Loucy (cell line): ENCODE measurements around the gene SERPINE3.

Experiments
- H2AFZ ChIP-seq: fragments of 200-600 bp; sonication (generic); 2 replicates; pipeline ENCODE4 v1.6.0; 2016; ENCODE audit warnings: antibody characterized with exemption, mild to moderate bottlenecking, low read length, moderate library complexity
- H3F3A ChIP-seq: fragments of 200-600 bp; 2 replicates; pipeline ENCODE4 v1.6.0; 2016; ENCODE audit warnings: antibody characterized with exemption, low read depth, mild to moderate bottlenecking
- H3K27me3 ChIP-seq: fragments of 200-600 bp; sonication (generic); 2 replicates; pipeline ENCODE4 v1.6.1; 2014; ENCODE audit warnings: low read length, mild to moderate bottlenecking; ENCODE audit not compliant: insufficient read depth, poor library complexity, severe bottlenecking
- H3K36me3 ChIP-seq: fragments of 200-600 bp; sonication (generic); 2 replicates; pipeline ENCODE4 v1.6.1; 2016; ENCODE audit warnings: low read length; ENCODE audit not compliant: insufficient read depth
- H3K4me1 ChIP-seq: fragments of 200-600 bp; sonication (generic); 2 replicates; pipeline ENCODE4 v1.5.1; 2014; ENCODE audit warnings: low read length, mild to moderate bottlenecking; ENCODE audit not compliant: insufficient read depth, poor library complexity, severe bottlenecking
- H3K4me2 ChIP-seq: fragments of 200-600 bp; sonication (generic); 2 replicates; pipeline ENCODE4 v1.6.0; 2014; ENCODE audit warnings: antibody characterized with exemption, low read length, low read depth, mild to moderate bottlenecking; ENCODE audit not compliant: poor library complexity, severe bottlenecking
- H3K4me3 ChIP-seq: fragments of 200-600 bp; sonication (generic); 2 replicates; pipeline ENCODE4 v1.5.1; 2014; ENCODE audit warnings: low read length, mild to moderate bottlenecking, mixed read lengths; ENCODE audit not compliant: poor library complexity, severe bottlenecking
- H3K79me2 ChIP-seq: fragments of 200-600 bp; sonication (generic); 2 replicates; pipeline ENCODE4 v1.6.1; 2014; ENCODE audit warnings: low read length; ENCODE audit not compliant: insufficient read depth
- H3K9ac ChIP-seq: fragments of 200-600 bp; sonication (generic); 2 replicates; pipeline ENCODE4 v1.6.0; 2014; ENCODE audit warnings: mild to moderate bottlenecking, low read depth, low read length, moderate library complexity; ENCODE audit not compliant: poor library complexity, severe bottlenecking
- H3K9me2 ChIP-seq: fragments of 200-600 bp; sonication (generic); replicated peaks from 2 replicates; pipeline ENCODE4 v1.6.1; 2016; ENCODE audit warnings: low read depth, low read length, mixed read lengths
- H3K9me3 ChIP-seq: fragments of 200-600 bp; sonication (generic); 2 replicates; pipeline ENCODE4 v1.6.1; 2014; ENCODE audit warnings: mild to moderate bottlenecking, antibody characterized with exemption, low read length, low read depth; ENCODE audit not compliant: insufficient read depth
- H4K20me1 ChIP-seq: fragments of 200-600 bp; sonication (generic); 2 replicates; pipeline ENCODE4 v1.6.0; 2014; ENCODE audit warnings: antibody characterized with exemption, low read length, mild to moderate bottlenecking; ENCODE audit not compliant: insufficient read depth, poor library complexity, severe bottlenecking
- CTCF ChIP-seq: fragments of 200-600 bp; sonication (generic); conservative IDR thresholded peaks from 2 replicates; pipeline ENCODE4 v1.5.1; 2014; ENCODE audit warnings: mild to moderate bottlenecking, antibody characterized with exemption, low read length
- EZH2phosphoT487 ChIP-seq: fragments of 200-600 bp; IDR thresholded peaks from 2 replicates; pipeline ENCODE4 v1.6.1; 2018; ENCODE audit warnings: antibody characterized with exemption, mild to moderate bottlenecking, moderate library complexity, borderline replicate concordance

The SERPINE3 gene

DNA sequence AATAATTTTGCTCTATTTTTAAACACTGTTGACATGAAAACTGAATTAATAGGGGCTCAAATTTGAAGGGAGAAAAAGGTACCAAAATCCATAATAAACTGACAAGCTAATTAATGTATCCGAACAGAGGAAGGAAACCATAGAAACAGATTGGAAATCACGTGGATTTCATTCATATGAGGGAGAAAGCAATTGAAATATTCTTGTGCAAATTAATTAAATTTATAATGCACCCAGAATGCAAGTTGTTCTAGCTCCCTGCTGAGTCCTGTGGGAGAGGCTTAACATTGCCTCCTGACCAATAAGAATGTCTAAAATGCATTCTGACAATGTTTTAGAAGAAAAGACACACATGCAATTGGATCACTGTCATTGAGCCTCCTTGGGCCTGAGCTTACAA is 17.7 kb upstream of the SERPINE3 start:
- H3K79me2 ChIP-seq = no peaks in the 10 kb centered on the region
- H4K20me1 ChIP-seq = no peaks in the 10 kb centered on the region
- H3K9me2 ChIP-seq = no peaks in the 10 kb centered on the region
- TF ChIP-seq CTCF = no peak
- no peak for TF ChIP-seq EZH2phosphoT487
- no peak overlapping the region for H3K4me2 ChIP-seq
- no peaks in the 10 kb centered on the region for H3K36me3 ChIP-seq
- H3K9me3 ChIP-seq = no peaks in the 10 kb centered on the region
- no peaks in the 10 kb centered on the region for H3K27me3 ChIP-seq
- no peaks in the 10 kb centered on the region for H3F3A ChIP-seq
- no peaks in the 10 kb centered on the region for H3K4me1 ChIP-seq
- H3K9ac ChIP-seq = no peak overlapping the region
- no peak overlapping the region for H2AFZ ChIP-seq
- no peak overlapping the region for H3K4me3 ChIP-seq

GRCh38 chr13:51322826-51323225 is 16.7 kb upstream of the SERPINE3 start:
- H3K4me1 ChIP-seq = no peaks in the 10 kb centered on the region
- no peaks in the 10 kb centered on the region for H3K79me2 ChIP-seq
- no peaks in the 10 kb centered on the region for H3K27me3 ChIP-seq
- H3K4me2 ChIP-seq = no peak overlapping the region
- no peaks in the 10 kb centered on the region for H4K20me1 ChIP-seq
- no peak overlapping the region for H2AFZ ChIP-seq
- H3K9me2 ChIP-seq = no peaks in the 10 kb centered on the region
- H3K36me3 ChIP-seq = no peaks in the 10 kb centered on the region
- no peaks in the 10 kb centered on the region for H3F3A ChIP-seq
- TF ChIP-seq EZH2phosphoT487 (no peak), CTCF (no peak)
- H3K4me3 ChIP-seq = no peak overlapping the region
- H3K9me3 ChIP-seq = no peaks in the 10 kb centered on the region
- H3K9ac ChIP-seq = no peak overlapping the region

DNA sequence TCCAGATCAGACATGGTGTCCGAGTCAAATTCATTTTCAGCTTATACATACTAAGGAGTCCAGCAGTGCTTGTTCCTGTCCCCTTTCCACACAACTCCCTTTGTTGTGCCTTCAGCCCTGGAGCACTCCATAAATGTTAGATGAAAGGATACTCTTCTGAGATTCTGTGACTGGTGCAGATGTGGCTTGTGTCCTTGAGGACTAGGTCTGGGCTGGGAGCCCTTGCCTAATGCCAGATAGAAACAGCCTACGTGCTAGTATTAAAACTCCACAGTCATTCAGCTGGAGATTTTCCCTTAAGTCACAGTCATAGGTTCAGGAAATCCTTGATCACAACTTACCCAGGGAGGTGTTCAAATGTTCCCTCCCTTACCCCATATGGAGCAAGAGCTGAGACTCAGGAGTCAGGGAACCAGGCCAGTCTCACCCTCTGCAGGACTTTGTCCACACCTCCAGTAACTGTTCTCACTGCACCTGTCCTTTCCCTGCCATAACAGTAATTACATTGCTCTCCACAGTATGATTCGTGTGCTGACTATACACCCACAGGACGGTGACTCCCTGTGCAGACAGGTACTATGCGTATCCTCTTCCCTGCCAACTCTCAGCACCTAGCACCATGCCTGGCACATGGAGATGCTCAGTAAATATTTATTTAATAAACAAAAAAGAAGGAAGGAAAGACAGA is 15.5 kb upstream of the SERPINE3 start:
- no peaks in the 10 kb centered on the region for H4K20me1 ChIP-seq
- no peaks in the 10 kb centered on the region for H3K9me3 ChIP-seq
- no peaks in the 10 kb centered on the region for H3F3A ChIP-seq
- H3K9ac ChIP-seq = no peak overlapping the region
- H3K4me3 ChIP-seq = no peak overlapping the region
- no peaks in the 10 kb centered on the region for H3K4me1 ChIP-seq
- H3K36me3 ChIP-seq = no peaks in the 10 kb centered on the region
- no peak overlapping the region for H3K4me2 ChIP-seq
- H3K9me2 ChIP-seq = no peaks in the 10 kb centered on the region
- TF ChIP-seq EZH2phosphoT487 (no peak), CTCF (no peak)
- no peak overlapping the region for H2AFZ ChIP-seq
- no peaks in the 10 kb centered on the region for H3K79me2 ChIP-seq
- H3K27me3 ChIP-seq = no peaks in the 10 kb centered on the region
